Epithelial cell of esophagus (primary cell): Measurements from ENCODE around the gene RARRES1.
A peak's percentile ranks its signal among the peaks of the same experiment; 100 is the strongest.

ENCODE experiments used
- DNase-seq: peaks from one replicate; pipeline ENCODE4 v3.0.0; 2010; ENCODE audit warnings: low read depth
- H3K4me3 ChIP-seq: 2 replicates; pipeline ENCODE4 v1.5.1; 2011; ENCODE audit warnings: mild to moderate bottlenecking, low read length, control low read depth
- TF ChIP-seq, protein P1 (sequence below): IDR thresholded peaks from 2 replicates; pipeline ENCODE4 v1.5.1; 2011; ENCODE audit warnings: low read depth, mild to moderate bottlenecking, low read length, control low read depth, inconsistent platforms; ENCODE audit not compliant: insufficient read depth; ENCODE audit errors: missing control alignments

The RARRES1 gene

DNA sequence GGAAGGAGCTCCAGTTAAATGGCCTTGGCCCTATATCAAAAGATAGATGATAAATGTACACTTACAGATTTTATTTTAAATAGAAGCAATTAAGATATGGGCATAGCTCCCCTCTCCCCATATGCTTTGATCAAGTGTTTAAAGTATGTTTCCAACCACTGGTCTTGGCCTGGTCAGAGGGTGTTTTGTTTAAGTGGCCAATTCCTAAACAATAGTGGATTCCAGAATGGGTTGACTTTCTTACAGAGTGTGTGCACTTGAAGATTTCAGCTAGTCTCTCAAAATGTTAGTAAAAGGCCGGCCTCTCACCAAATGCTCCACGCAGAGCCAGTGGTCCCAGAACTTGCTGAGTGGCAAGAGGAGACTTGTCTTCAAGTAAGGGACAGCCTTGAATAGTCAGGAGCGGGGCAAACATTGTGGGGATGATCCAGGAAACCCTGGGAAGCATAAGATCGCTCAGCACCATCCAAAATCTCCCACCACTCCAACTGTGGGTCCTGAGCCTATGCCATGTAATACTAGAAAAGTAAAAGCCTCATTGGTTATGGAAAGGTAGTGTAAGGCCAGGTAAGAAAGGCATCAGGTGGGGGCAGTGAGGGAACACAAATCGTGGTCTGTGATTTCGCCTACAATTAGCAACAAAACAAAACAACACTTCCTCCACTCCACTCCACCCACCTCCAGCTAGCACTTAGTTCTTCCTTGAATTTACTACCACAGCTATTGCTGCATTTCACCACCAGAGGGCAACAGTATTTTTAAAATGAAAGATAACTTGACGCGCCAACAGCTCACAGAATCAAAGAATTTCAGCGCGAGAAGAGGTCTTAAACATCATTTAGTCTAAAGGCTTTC is 4.8 kb downstream of the RARRES1 start:
- TF ChIP-seq, protein P1, sequence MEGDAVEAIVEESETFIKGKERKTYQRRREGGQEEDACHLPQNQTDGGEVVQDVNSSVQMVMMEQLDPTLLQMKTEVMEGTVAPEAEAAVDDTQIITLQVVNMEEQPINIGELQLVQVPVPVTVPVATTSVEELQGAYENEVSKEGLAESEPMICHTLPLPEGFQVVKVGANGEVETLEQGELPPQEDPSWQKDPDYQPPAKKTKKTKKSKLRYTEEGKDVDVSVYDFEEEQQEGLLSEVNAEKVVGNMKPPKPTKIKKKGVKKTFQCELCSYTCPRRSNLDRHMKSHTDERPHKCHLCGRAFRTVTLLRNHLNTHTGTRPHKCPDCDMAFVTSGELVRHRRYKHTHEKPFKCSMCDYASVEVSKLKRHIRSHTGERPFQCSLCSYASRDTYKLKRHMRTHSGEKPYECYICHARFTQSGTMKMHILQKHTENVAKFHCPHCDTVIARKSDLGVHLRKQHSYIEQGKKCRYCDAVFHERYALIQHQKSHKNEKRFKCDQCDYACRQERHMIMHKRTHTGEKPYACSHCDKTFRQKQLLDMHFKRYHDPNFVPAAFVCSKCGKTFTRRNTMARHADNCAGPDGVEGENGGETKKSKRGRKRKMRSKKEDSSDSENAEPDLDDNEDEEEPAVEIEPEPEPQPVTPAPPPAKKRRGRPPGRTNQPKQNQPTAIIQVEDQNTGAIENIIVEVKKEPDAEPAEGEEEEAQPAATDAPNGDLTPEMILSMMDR: peak; percentile 83
- DNase-seq: peak; percentile 74
- H3K4me3 ChIP-seq: no peak overlapping the region

DNA sequence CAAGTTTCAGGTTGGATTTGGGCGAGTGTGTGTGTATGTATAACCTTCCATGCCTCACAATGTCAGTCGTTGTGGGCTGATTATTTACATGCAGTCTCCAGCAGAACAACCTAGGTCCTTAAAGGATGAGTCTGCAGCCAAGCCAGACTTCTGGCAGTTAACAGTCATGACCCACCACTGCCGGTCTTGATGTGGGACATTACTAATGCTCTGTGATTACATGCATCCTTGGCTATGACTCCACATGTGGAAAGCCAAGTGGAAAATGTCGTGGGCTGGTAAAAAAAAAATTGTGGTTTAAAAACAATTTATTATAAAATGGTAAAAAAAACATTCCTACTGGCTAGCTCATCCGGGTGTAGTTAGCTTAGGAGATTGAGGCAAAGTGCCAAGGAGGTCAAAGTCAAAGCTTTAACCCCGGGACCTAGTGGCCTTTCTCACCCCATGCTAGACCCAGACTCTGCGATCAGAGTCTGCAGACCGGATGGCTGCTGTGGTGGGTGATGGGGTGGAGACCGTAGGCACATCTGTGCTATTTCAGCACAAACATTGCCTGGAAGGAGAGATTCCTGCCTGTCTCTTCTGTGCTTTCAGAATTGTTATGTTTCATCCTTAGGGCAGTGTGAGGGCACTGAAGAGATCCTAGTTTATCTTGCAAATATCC is 6.8 kb downstream of the RARRES1 start:
- no peak overlapping the region for H3K4me3 ChIP-seq
- peak; percentile 77 for DNase-seq
- TF ChIP-seq, protein P1: no peak

DNA sequence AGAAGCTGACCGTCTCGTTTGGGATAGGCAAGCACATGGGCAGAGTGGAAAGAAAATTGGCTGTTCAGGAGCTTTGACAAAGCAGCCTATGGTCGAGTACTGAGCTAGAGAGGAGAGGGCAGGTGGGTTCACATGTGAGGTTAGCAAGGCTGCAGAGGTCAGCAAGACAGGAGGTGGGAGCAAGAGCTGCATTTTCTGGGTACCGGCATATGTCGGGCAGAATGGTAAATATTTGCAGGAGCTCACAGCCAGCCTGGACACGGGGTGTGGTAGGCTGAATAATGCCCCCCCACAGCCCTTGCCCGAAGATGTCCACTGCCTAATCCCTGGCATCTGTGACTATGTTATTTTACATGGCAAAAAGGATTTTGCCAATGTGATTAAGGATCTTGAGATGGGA is 8.3 kb downstream of the RARRES1 start:
- DNase-seq: no peak
- H3K4me3 ChIP-seq: no peak overlapping the region
- TF ChIP-seq, protein P1: no peak

DNA sequence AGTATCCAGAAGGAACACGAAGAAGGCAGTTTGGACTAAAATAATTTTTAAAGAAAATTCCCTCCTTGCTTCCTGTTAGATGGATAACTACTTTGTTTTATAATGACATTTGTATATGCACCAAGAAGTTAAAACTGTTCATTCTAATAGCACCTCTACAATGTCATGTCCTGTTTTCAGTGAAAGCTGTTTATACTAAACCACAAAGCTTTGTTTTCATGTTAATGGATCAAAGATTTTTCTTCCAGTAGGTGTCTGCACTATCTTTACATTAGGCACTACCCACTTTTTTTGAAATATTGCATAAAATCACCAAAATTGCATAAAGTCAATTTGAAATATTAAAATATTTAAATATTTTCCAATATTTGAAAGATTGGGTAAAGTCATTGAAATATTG is 10.1 kb downstream of the RARRES1 start:
- TF ChIP-seq, protein P1: no peak
- no peak overlapping the region for H3K4me3 ChIP-seq
- DNase-seq: no peak

DNA sequence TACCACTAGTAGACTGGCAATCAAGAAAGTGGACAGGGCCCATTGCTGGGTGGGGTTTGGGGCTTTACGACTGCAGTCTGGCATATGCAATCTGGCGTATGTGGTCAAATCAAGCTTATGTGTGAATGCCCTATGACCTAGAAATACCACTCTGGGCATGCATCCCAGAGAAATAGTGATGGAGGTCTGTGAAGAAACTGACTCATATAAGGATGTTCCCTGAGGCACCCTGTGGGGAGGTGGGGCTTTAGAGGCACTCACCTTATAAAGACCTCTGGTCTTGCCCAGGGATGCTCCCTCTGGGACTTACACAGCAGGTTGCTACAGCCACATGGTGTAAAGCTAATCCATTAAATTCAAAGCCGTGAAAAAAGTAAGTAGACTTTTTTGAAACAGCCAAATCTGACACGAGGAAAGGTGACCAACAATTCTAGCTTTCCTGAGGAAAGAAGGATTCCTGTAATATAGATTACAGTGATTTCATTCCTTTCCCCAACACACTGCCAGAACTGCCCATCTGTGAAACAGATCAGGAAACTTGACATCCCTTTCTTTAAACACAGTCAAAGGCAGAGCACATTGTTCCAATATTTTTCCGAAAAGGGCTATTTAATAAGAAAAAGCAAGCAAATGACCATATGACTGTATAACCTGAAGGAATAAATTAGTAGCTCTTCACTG is 13.6 kb downstream of the RARRES1 start:
- peak; percentile 68 for DNase-seq
- H3K4me3 ChIP-seq: no peak overlapping the region
- TF ChIP-seq, protein P1: no peak

DNA sequence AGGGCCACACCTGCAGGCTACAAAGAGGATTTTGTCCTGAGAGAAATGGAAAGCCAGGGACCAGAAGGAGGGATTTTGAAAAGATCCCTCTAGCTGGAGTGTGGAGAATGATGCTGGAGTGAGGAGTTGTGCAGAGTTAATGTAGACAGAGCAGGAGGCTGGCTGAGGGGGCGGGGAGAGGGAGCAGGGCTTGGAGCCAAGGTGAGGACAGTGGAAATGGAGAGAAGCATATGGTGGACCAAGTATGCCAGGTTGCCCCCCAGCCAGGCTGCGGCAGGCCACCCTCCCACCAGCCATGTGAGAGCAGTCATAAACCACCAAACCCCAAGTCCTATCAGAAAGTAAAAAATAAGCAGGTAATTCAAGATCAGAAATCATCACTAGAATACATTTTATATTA is 14.7 kb downstream of the RARRES1 start:
- DNase-seq: no peak
- TF ChIP-seq, protein P1: no peak
- no peak overlapping the region for H3K4me3 ChIP-seq
